K562 (cell line): ENCODE measurements around the gene SEC22A. TPM values are rescaled to one million over a fixed set of nuclear protein-coding genes. Genes with fewer than 3 reads are reported as not detected.

Experiments used
- ATAC-seq: fragments of 200-7000 bp; cut with Tn5 transposase; 3 replicates; pipeline ENCODE4 v1.9.1; 2020; ENCODE audit warnings: moderate library complexity
- BruUV-seq: library from RNA; stranded (reverse); fragments of 400-500 nt; replicated peaks from 2 replicates; lab custom pipeline; 2021; lab: Mats Ljungman, UMichigan
- CTCF ChIA-PET: fragments of 300-600 bp; formaldehyde crosslinking; extraction: SDS; loops from one replicate; lab custom pipeline; 2021; ENCODE audit warnings: low intra/inter-chr PET ratio; lab: Yijun Ruan, JAX
- POLR2A ChIA-PET: fragments of 300-600, 350-650 bp; sonication (Branson Sonifier 250); formaldehyde crosslinking; extraction: SDS; loops from one replicate; lab custom pipeline; 2021; ENCODE audit warnings: antibody characterized with exemption, inconsistent platforms; lab: Yijun Ruan, JAX
- DNase-seq, 4 experiments: peaks; one replicate each; pipeline versions ENCODE4 v3.0.0 to v3.0.0-alpha.2; 2011 to 2018; ENCODE audit warnings: low spot score in 3 of 4, mixed read lengths in 3 of 4; ENCODE audit errors: extremely low read depth in 1 of 4
- FAIRE-seq: peaks from 2 replicates; lab custom pipeline; 2011; peaks lifted over from hg19 to GRCh38; lab: Jason Lieb, UNC
- H2AFZ ChIP-seq: 2 replicates; pipeline ENCODE4 v1.6.0; 2011; ENCODE audit warnings: low read depth, low read length, control low read depth, inconsistent platforms
- H3K27ac ChIP-seq: fragments of 200-600 bp; 3 replicates; pipeline ENCODE4 v1.8.0; 2011; ENCODE audit warnings: low read depth, mild to moderate bottlenecking, control low read depth, inconsistent platforms, low read length, moderate library complexity, mixed read lengths; ENCODE audit errors: extremely low read depth
- H3K27me3 ChIP-seq, 2 experiments: fragments of 300-600 bp in 1 of 2; 2 replicates in 1 of 2; 3 replicates in 1 of 2; pipeline versions ENCODE4 v1.6.0 to v1.8.0; 2011; ENCODE audit warnings: inconsistent platforms in 2 of 2, low read length in 2 of 2, mild to moderate bottlenecking in 1 of 2, mixed read lengths in 1 of 2, moderate library complexity in 1 of 2; ENCODE audit not compliant: control insufficient read depth in 2 of 2, insufficient read depth in 2 of 2
- H3K36me3 ChIP-seq: fragments of 300-600 bp; 3 replicates; pipeline ENCODE4 v1.8.0; 2011; ENCODE audit warnings: mild to moderate bottlenecking, low read length, inconsistent platforms; ENCODE audit not compliant: control insufficient read depth, insufficient read depth
- H3K4me1 ChIP-seq, 2 experiments: fragments of 200-600 bp in 1 of 2; replicated peaks in 1 of 2; 2 replicates in 1 of 2; 3 replicates in 1 of 2; pipeline versions ENCODE4 v1.5.1 to v1.8.0; 2011; ENCODE audit warnings: inconsistent platforms in 2 of 2, low read length in 2 of 2, mild to moderate bottlenecking in 1 of 2, mixed read lengths in 1 of 2, moderate library complexity in 1 of 2; ENCODE audit not compliant: control insufficient read depth in 2 of 2, insufficient read depth in 2 of 2
- H3K4me2 ChIP-seq: 2 replicates; pipeline ENCODE4 v1.6.1; 2011; ENCODE audit warnings: low read length, control low read depth, inconsistent platforms, mixed read lengths; ENCODE audit not compliant: insufficient read depth
- H3K4me3 ChIP-seq: fragments of 200-600 bp; sonication (generic), shearing (Covaris generic); 2 replicates; pipeline ENCODE4 v1.5.1; 2016; ENCODE audit warnings: control low read depth, inconsistent platforms
- H3K79me2 ChIP-seq: fragments of 200-600 bp; 3 replicates; pipeline ENCODE4 v1.8.0; 2011; ENCODE audit warnings: low read length, inconsistent platforms; ENCODE audit not compliant: control insufficient read depth, insufficient read depth
- H3K9ac ChIP-seq, 2 experiments: 2 replicates each; pipeline versions ENCODE4 v1.6.0 to v1.6.1; 2011; ENCODE audit warnings: low read depth in 2 of 2, low read length in 2 of 2, control low read depth in 1 of 2, inconsistent platforms in 1 of 2, mild to moderate bottlenecking in 1 of 2, mixed read lengths in 1 of 2; ENCODE audit not compliant: insufficient read depth in 1 of 2
- H3K9me1 ChIP-seq: one replicate; pipeline ENCODE4 v1.6.0; 2011; ENCODE audit warnings: inconsistent platforms, mild to moderate bottlenecking, low read length, moderate library complexity; ENCODE audit not compliant: control insufficient read depth, insufficient read depth
- H3K9me3 ChIP-seq: replicated peaks from 2 replicates; pipeline ENCODE4 v1.5.1; 2011; ENCODE audit warnings: low read depth, low read length, inconsistent platforms; ENCODE audit not compliant: control insufficient read depth, insufficient read depth
- H4K20me1 ChIP-seq: replicated peaks from 2 replicates; pipeline ENCODE4 v1.6.1; 2011; ENCODE audit warnings: low read length, inconsistent platforms, mixed read lengths; ENCODE audit not compliant: control insufficient read depth, insufficient read depth
- AFF1 ChIP-seq, 2 experiments: fragments of 450-650 bp; IDR thresholded peaks; 2 replicates each; pipeline ENCODE4 v1.6.1; 2018; ENCODE audit warnings: mild to moderate bottlenecking in 2 of 2, low read depth in 1 of 2; ENCODE audit not compliant: partially characterized antibody in 2 of 2
- ATF3 ChIP-seq, 2 experiments: fragments of 450-650 bp in 1 of 2; sonication (generic) in 1 of 2; formaldehyde crosslinking in 1 of 2; IDR thresholded peaks in 1 of 2; conservative IDR thresholded peaks in 1 of 2; 2 replicates each; pipeline versions ENCODE4 v1.6.1 to v1.8.1; 2016 to 2023; ENCODE audit warnings: mild to moderate bottlenecking in 2 of 2, moderate library complexity in 2 of 2, inconsistent platforms in 1 of 2, missing genetic modification reagents in 1 of 2
- BMI1 ChIP-seq: fragments of 150-350 bp; IDR thresholded peaks from 2 replicates; pipeline ENCODE4 v1.6.1; 2014; ENCODE audit warnings: low read length
- CBFA2T2 ChIP-seq: fragments of 450-650 bp; conservative IDR thresholded peaks from 2 replicates; pipeline ENCODE4 v1.6.1; 2017; ENCODE audit warnings: mild to moderate bottlenecking
- FUS ChIP-seq: fragments of 200-400 bp; formaldehyde crosslinking; optimal IDR thresholded peaks from 2 replicates; pipeline ENCODE3; 2017; ENCODE audit warnings: low read depth, low read length
- GTF2B ChIP-seq: IDR thresholded peaks from 2 replicates; pipeline ENCODE4 v1.6.1; 2011; ENCODE audit not compliant: insufficient read length; ENCODE audit errors: extremely low read depth
- HNRNPK ChIP-seq: fragments of 200-400 bp; formaldehyde crosslinking; IDR thresholded peaks from one replicate; pipeline ENCODE4 v1.6.1; 2018; ENCODE audit warnings: mild to moderate bottlenecking, low read depth, low read length; ENCODE audit not compliant: poor library complexity, severe bottlenecking
- KAT7 ChIP-seq: sonication (generic); formaldehyde crosslinking; IDR thresholded peaks from 2 replicates; pipeline ENCODE4 v1.8.0; 2022; ENCODE audit warnings: missing genetic modification reagents, mild to moderate bottlenecking, borderline replicate concordance
- KLF1 ChIP-seq: fragments of 450-650 bp; IDR thresholded peaks from 2 replicates; pipeline ENCODE4 v1.6.1; 2016; ENCODE audit warnings: missing genetic modification characterization, missing compliant biosample characterization
- MCM5 ChIP-seq: fragments of 450-650 bp; IDR thresholded peaks from 2 replicates; pipeline ENCODE4 v1.6.1; 2016; ENCODE audit warnings: low read depth
- MEF2A ChIP-seq: IDR thresholded peaks from 2 replicates; pipeline ENCODE4 v1.6.1; 2011; ENCODE audit warnings: low read depth, mild to moderate bottlenecking, low read length, moderate library complexity; ENCODE audit not compliant: control insufficient read depth
- NFYB ChIP-seq: IDR thresholded peaks from 2 replicates; pipeline ENCODE4 v1.6.1; 2011; ENCODE audit warnings: mild to moderate bottlenecking, moderate library complexity; ENCODE audit not compliant: insufficient read length; ENCODE audit errors: extremely low read depth
- SAP30 ChIP-seq: fragments of 200-600 bp; sonication (generic); IDR thresholded peaks from 2 replicates; pipeline ENCODE4 v1.6.1; 2012; ENCODE audit warnings: borderline replicate concordance, low read depth, mild to moderate bottlenecking, moderate library complexity, low read length, control low read depth, inconsistent platforms; ENCODE audit not compliant: insufficient read depth, poor library complexity, severe bottlenecking
- TCFL5 ChIP-seq: fragments of 250-450 bp; sonication (Bioruptor Pico); conservative IDR thresholded peaks from 2 replicates; pipeline ENCODE4 v1.6.1; 2021; ENCODE audit warnings: mild to moderate bottlenecking, moderate library complexity, matching md5 sums
- TRIM24 ChIP-seq, 2 experiments: fragments of 450-650 bp; IDR thresholded peaks; 2 replicates each; pipeline ENCODE4 v1.6.1; 2016
- XRCC4 ChIP-seq: IDR thresholded peaks from one replicate; pipeline ENCODE4 v1.6.1; 2011; ENCODE audit not compliant: insufficient read depth, insufficient read length; ENCODE audit errors: extremely low read depth
- ZNF232 ChIP-seq: sonication (generic); formaldehyde crosslinking; IDR thresholded peaks from 2 replicates; pipeline ENCODE4 v1.8.0; 2022; ENCODE audit warnings: mild to moderate bottlenecking, missing genetic modification reagents
- ZNF830 ChIP-seq: fragments of 250-450 bp; sonication (Bioruptor Pico); IDR thresholded peaks from 2 replicates; pipeline ENCODE4 v1.5.0; 2021; ENCODE audit warnings: mild to moderate bottlenecking
- WGBS: fragments of 100-300 bp; shearing (Covaris generic); methylation state at CpG from one replicate; pipeline ENCODE4 v1.1.6; 2016; ENCODE audit warnings: low coverage, mixed read lengths; ENCODE audit not compliant: insufficient coverage; ENCODE audit errors: missing lambda C conversion rate; 5-methylcytosine and 5-hydroxymethylcytosine counted together
- in situ Hi-C: fragments of 300-500 bp; cut with MboI; formaldehyde crosslinking; loops from 4 replicates; pipeline ENCODE4 v1.15.0; 2018; ENCODE audit warnings: inconsistent platforms, mixed read lengths
- intact Hi-C: fragments of 100-400 bp; cut with micrococcal nuclease; formaldehyde crosslinking; loops from 2 replicates; pipeline ENCODE4 v1.14.2; 2022
- polyA plus RNA-seq, 8 experiments: library from polyadenylated mRNA; depleted of rRNA in 4 of 8; stranded (reverse) in 5 of 8; unstranded in 3 of 8; fragments of >200 nt; fragmentation: Nextera tagmentation in 2 of 8; fragmentation: Illumina TruSeq in 1 of 8; extraction: Ambion mirVana in 2 of 8; extraction: Trizol in 1 of 8; gene quantifications; 2 replicates each; pipeline versions ENCODE4 v1.2.1 to v1.2.3, GENCODE V29; 2011 to 2014; ENCODE audit warnings: inconsistent platforms in 1 of 8, missing spikeins in 1 of 8
- total RNA-seq, 7 experiments: library from RNA; depleted of rRNA in 6 of 7; stranded (reverse); fragments of >200 nt in 6 of 7; fragmentation: Illumina TruSeq in 2 of 7; extraction: Trizol in 2 of 7; gene quantifications; 2 replicates each; pipeline versions ENCODE4 v1.2.1 to v1.2.3, GENCODE V29; 2011 to 2021; ENCODE audit warnings: low replicate concordance in 1 of 7

The SEC22A gene
- total and polyA plus RNA-seq, 9 of the 15 experiments (the other 6 are each of a cell fraction or from before 2014, with no cell fraction given): 7.9 to 44.5 (median 20.5) TPM

GRCh38 chr3:123198372-123198771 is 3.4 kb upstream of the SEC22A start:
- Histone ChIP-seq H3K79me2 (peaks cover 16% of the 10 kb centered on the region), H4K20me1 (0 out of 2 replicates have a peak, but pooled peaks cover 3% of the 10 kb centered on the region), H3K4me1 (peaks cover 0 to 10% of the 10 kb centered on the region in 2 experiments; a peak in 4 of 5 replicates), H3K9me1 (no peaks in the 10 kb centered on the region), H3K36me3 (no peaks in the 10 kb centered on the region), H3K27ac (no peak overlapping the region), H3K4me2 (no peak overlapping the region), H3K4me3 (no peak overlapping the region), H3K27me3 (no peaks in the 10 kb centered on the region), H2AFZ (no peak overlapping the region), H3K9me3 (no peaks in the 10 kb centered on the region), H3K9ac (no peak overlapping the region)
- in situ Hi-C loops (no loop called here), intact Hi-C loops (no loop called here)
- BruUV-seq: no TSS peak
- 40% methylated on average over 1 of the region's 1 CpG for WGBS
- ChIA-PET CTCF (no interaction called here), POLR2A (no interaction called here)
- ATAC-seq: no peak
- DNase-seq: no peak
- FAIRE-seq: no peak
- no peak for TF ChIP-seq TCFL5 (CRISPR knock-in tag)
- peak in 1 of 2 experiments; percentile 90 for TF ChIP-seq AFF1 (IDR thresholded peaks at IDR 0.05; ENCODE audit: low read depth in 1 of 2, partially characterized antibody in 2 of 2)
- no peak for TF ChIP-seq FUS
- no peak for TF ChIP-seq XRCC4
- no peak for TF ChIP-seq HNRNPK
- no peak for TF ChIP-seq ZNF830 (CRISPR knock-in tag)
- TF ChIP-seq ATF3 (IDR thresholded peaks at IDR 0.05): peak; percentile 75
- no peak for TF ChIP-seq ATF3 (CRISPR knock-in tag; conservative IDR thresholded peaks at IDR 0.05)
- TF ChIP-seq GTF2B: no peak
- TF ChIP-seq ZNF232 (CRISPR knock-in tag): no peak
- TF ChIP-seq CBFA2T2: no peak
- no peak for TF ChIP-seq NFYB
- no peak for TF ChIP-seq KAT7 (CRISPR knock-in tag)
- no peak for TF ChIP-seq KLF1
- TF ChIP-seq MCM5: no peak
- TF ChIP-seq BMI1: no peak
- no peak for TF ChIP-seq MEF2A
- peak; percentile 91 for TF ChIP-seq TRIM24 (IDR thresholded peaks at IDR 0.05)
- TF ChIP-seq SAP30: no peak
